Nephron (organoid): ENCODE measurements around the gene CPNE5.

Experiments used
- H3K27ac Mint-ChIP-seq, 3 experiments: 2 replicates each; pipeline ENCODE4 v1.8.0; 2020; ENCODE audit warnings: mixed read lengths in 3 of 3, mild to moderate bottlenecking in 2 of 3, moderate library complexity in 1 of 3
- H3K27me3 Mint-ChIP-seq: 2 replicates; pipeline ENCODE4 v1.8.0; 2021; ENCODE audit warnings: low read depth, mild to moderate bottlenecking, moderate library complexity, mixed read lengths
- H3K36me3 Mint-ChIP-seq: 2 replicates; pipeline ENCODE4 v1.8.0; 2020; ENCODE audit warnings: low read depth, mixed read lengths
- H3K4me1 Mint-ChIP-seq: 2 replicates; pipeline ENCODE4 v1.8.0; 2020; ENCODE audit warnings: mixed read lengths
- H3K4me3 Mint-ChIP-seq, 3 experiments: 2 replicates each; pipeline ENCODE4 v1.8.0; 2020; ENCODE audit warnings: mild to moderate bottlenecking in 3 of 3, mixed read lengths in 3 of 3, moderate library complexity in 2 of 3
- H3K9me3 Mint-ChIP-seq: 2 replicates; pipeline ENCODE4 v1.8.0; 2020; ENCODE audit warnings: mixed read lengths
- TF ChIP-seq, protein P1 (sequence below), 3 experiments: fragments of 200-600 bp; sonication (generic); IDR thresholded peaks; one replicate each; pipeline ENCODE4 v1.5.0; 2021; ENCODE audit warnings: antibody characterized with exemption in 3 of 3; ENCODE audit not compliant: unreplicated experiment in 3 of 3

CPNE5 gene

GRCh38 chr6:36753671-36754405 is 85.4 kb downstream of the CPNE5 start:
- peaks cover 5% of the 10 kb centered on the region for H3K4me1 Mint-ChIP-seq
- TF ChIP-seq, protein P1, sequence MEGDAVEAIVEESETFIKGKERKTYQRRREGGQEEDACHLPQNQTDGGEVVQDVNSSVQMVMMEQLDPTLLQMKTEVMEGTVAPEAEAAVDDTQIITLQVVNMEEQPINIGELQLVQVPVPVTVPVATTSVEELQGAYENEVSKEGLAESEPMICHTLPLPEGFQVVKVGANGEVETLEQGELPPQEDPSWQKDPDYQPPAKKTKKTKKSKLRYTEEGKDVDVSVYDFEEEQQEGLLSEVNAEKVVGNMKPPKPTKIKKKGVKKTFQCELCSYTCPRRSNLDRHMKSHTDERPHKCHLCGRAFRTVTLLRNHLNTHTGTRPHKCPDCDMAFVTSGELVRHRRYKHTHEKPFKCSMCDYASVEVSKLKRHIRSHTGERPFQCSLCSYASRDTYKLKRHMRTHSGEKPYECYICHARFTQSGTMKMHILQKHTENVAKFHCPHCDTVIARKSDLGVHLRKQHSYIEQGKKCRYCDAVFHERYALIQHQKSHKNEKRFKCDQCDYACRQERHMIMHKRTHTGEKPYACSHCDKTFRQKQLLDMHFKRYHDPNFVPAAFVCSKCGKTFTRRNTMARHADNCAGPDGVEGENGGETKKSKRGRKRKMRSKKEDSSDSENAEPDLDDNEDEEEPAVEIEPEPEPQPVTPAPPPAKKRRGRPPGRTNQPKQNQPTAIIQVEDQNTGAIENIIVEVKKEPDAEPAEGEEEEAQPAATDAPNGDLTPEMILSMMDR (IDR thresholded peaks at IDR 0.05; ENCODE audit: unreplicated experiment in 3 of 3) = no peak
- peaks cover 4% of the 10 kb centered on the region for H3K36me3 Mint-ChIP-seq
- no peak overlapping the region for H3K4me3 Mint-ChIP-seq
- H3K27ac Mint-ChIP-seq = no peak overlapping the region
- peaks cover 6% of the 10 kb centered on the region for H3K9me3 Mint-ChIP-seq
- H3K27me3 Mint-ChIP-seq = peaks cover 5% of the 10 kb centered on the region

DNA sequence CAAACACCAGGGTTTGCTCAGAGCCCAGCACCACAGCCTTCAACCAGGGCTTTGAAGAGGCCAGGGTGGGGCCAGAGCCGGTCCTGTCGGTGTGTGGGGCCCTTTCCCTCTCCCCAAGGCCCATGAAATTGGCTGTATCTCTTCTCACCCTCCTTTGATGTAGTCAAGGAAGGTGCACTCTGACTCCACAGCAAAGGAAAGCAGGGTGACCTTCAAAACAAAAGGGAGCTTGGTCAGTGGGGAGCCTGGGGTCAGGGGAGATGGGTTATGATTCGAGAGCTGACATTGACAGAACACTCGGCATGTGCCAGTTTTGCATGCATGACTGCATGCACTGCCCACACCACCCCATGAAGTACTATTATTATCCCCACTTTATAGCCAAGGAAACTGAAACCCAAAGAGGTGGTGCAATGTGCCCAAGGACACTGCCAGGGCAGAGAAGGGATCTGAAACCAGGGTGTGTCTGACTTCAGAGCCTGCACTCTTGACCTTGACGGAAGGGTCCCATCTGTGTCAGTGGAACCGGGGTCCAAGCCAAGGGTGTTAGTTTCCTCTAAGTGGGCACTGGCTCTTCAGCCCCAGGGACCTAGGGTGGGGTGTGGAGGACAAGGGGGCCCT is 86.2 kb downstream of the CPNE5 start:
- H3K9me3 Mint-ChIP-seq = peaks cover 10% of the 10 kb centered on the region
- H3K4me1 Mint-ChIP-seq = no peaks in the 10 kb centered on the region
- no peak overlapping the region for H3K4me3 Mint-ChIP-seq
- H3K36me3 Mint-ChIP-seq = peaks cover 4% of the 10 kb centered on the region
- peaks cover 2% of the 10 kb centered on the region for H3K27me3 Mint-ChIP-seq
- TF ChIP-seq, protein P1 (IDR thresholded peaks at IDR 0.05; ENCODE audit: unreplicated experiment in 3 of 3) = no peak
- no peak overlapping the region for H3K27ac Mint-ChIP-seq

DNA sequence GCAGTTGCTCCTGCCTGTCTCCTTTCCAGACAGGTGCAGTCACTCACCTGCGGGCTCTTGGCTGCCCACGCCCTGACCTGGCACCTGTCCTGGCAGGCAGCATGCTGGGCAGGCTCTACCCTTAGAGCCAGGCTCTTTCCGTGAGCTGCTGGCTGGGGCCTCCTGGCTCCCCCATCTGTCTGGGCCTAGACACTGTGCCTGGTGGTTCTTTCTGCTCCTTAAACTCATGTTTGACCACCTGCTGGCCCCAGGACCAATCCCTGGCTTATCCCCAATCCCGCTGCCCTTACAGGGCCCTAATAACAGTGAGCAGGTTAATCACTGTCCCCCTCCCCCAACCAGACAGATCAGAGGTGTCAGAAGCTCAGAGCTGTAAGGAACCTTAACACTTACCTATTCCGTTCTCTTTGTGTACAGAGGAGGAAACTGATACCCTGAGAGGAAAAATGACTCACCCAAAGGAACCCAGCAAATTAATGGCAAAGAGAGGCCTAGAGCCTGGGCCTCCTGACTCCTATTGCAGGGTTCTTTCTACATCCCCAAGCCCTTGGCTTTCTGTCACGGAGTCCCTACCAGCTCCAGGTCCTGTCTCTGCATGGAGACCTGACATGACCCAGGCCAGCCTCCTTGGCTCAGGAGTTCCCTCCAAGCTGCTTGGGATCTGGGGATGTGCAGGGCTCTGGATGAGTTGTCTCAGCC is 86.9 kb downstream of the CPNE5 start:
- Mint-ChIP-seq H3K27me3 (no peaks in the 10 kb centered on the region), H3K36me3 (peaks cover 4% of the 10 kb centered on the region), H3K4me1 (no peaks in the 10 kb centered on the region), H3K4me3 (no peak overlapping the region), H3K9me3 (peaks cover 10% of the 10 kb centered on the region), H3K27ac (no peak overlapping the region)
- TF ChIP-seq, protein P1 (IDR thresholded peaks at IDR 0.05; ENCODE audit: unreplicated experiment in 3 of 3) = no peak

DNA sequence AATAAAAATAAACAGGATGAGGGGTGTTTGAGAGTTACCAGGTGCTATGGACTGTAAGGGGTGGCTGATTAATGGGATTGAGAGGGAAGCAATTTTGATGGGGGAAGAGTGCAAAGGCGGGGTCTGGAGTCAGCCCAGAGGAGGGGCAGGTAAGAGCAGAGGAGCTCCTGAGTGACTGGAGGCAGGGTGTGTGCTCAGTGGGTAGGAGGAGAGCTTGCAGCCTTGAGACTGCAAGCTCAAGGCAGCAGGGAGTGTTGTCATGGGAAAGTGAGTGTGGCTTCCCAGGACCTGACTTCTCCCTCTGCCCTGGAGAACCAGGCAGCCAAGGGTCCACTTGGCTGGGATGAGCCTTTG is 87.4 kb downstream of the CPNE5 start:
- Mint-ChIP-seq H3K9me3 (peaks cover 10% of the 10 kb centered on the region), H3K36me3 (peaks cover 4% of the 10 kb centered on the region), H3K27me3 (no peaks in the 10 kb centered on the region), H3K4me3 (no peak overlapping the region), H3K27ac (no peak overlapping the region), H3K4me1 (no peaks in the 10 kb centered on the region)
- TF ChIP-seq, protein P1 (IDR thresholded peaks at IDR 0.05; ENCODE audit: unreplicated experiment in 3 of 3) = no peak

DNA sequence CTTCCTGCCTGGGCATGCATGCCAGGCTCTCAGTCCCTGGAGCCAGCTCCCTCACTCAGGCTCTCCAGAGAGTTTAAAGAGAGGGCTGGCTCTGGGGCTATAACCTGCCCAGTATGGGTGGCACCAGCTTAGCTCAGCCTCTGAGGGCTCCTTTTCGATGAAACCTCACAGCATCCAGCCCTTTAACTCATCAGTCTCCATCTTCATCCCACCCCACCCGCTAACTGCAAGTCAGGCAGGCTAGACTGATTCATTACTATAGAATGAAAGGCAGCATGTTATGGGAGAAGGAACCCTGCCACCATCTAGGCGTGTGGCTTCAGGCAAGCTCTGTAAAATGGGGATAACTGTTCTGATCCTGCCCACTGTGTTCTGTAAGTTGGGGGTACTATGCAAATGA is 88.2 kb downstream of the CPNE5 start:
- H3K27ac Mint-ChIP-seq = no peak overlapping the region
- TF ChIP-seq, protein P1 (IDR thresholded peaks at IDR 0.05; ENCODE audit: unreplicated experiment in 3 of 3) = no peak
- H3K9me3 Mint-ChIP-seq = peaks cover 10% of the 10 kb centered on the region
- no peaks in the 10 kb centered on the region for H3K27me3 Mint-ChIP-seq
- H3K36me3 Mint-ChIP-seq = peaks cover 4% of the 10 kb centered on the region
- no peaks in the 10 kb centered on the region for H3K4me1 Mint-ChIP-seq
- no peak overlapping the region for H3K4me3 Mint-ChIP-seq
